GM19455 (cell line): ENCODE measurements around the gene TMPRSS11D.

ENCODE experiments used
- ATAC-seq: cut with Tn5 transposase; IDR thresholded peaks from one replicate; pipeline ENCODE4 v1.9.1; 2021; ENCODE audit not compliant: unreplicated experiment

TMPRSS11D gene

DNA sequence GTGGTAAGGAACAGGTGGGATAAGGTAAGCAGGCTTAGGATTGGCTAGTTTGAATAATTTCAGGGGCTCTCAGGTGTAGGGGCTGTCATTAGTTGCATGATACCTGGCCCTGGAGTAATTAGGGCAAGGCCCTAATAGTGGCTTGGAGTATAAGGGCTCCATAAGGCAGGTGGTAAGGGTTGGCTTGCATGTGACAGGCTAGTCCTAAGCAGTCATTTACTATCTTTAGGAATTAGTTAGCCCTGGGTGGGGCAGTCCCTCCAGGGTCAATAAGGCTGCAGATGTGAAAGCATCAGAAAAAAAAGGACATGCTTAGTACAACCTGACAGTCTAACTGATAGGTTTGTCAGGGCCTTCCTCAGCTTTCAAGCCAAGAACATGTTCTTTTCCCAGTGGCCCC lies 7.8 kb upstream of the TMPRSS11D start:
- no peak for ATAC-seq

DNA sequence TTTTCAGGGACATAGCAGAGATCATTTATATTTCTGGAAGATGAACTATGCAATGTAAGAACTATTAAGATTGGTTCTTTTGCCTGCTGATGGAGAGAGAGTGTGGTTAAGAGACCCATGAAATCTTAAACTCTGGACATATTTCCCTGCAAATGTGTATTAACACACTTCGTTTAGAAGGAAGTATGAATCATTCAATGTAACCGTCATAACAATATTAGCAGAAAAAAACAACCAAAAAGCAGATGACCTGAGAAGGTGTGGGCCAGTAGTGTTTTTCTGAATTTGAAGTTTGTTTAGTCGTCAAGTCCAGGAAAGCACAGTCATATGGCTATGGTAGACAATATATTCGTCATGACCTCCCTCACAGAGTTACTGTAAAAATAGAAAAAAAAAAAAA lies 2.5 kb upstream of the TMPRSS11D start:
- no peak for ATAC-seq

- ATAC-seq = no peak
These were observed 2.0 kb upstream of the TMPRSS11D start for GRCh38 chr4:67885762-67886161.

DNA sequence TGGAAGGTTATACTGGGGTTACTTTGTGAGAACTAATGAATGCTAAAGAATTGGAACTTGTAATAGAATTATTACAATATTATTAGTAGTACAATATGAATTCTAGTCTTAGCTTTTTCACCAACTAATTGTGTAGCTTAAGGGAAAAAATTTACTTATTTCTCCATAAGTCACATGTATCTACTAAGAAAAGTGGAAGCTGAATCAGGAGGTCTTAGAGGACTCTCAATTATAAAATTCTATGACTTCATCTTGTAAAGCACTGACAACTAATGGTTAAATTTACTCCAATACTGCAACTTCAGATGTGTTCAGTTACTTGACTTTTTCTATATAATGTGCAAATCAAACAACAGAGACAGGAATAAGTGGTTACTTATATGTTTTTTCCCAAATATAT lies 899 bp upstream of the TMPRSS11D start:
- no peak for ATAC-seq

- no peak for ATAC-seq
These were observed 344 bp downstream of the TMPRSS11D start for GRCh38 chr4:67883458-67883857.

DNA sequence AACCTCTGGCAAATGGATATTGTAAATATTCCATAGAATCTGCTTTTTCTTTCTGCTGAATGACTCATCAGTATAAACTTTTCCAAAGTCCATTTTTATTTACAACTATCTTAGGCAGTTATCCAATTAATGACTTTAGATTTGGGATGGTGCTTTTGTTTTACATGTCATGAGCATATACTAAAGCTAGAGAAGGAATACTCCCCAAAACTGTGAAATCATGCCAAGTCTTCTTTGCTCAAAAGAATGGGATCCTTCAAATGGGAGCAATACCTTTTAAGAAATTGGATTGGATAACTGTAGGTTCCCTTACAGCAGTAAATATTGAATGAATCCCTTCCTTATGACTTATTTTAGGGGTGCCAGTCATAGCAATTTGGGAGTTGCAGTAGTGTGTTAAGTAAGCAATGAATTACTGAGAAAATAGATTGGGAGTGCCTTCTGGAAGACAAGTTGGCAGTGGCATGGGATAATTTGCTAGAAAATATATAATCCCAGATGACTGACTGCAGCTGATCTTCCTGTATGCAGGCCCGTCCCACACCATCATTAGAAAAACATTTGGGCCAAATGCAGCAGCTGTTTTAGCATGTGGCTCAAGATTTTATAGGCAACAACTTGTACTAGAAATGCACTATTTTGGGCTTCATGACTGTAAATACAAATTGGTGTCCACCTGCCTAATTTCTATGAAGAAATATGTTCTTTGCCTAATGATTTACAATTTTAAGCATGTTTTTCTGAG lies 2.8 kb downstream of the TMPRSS11D start:
- ATAC-seq = no peak

DNA sequence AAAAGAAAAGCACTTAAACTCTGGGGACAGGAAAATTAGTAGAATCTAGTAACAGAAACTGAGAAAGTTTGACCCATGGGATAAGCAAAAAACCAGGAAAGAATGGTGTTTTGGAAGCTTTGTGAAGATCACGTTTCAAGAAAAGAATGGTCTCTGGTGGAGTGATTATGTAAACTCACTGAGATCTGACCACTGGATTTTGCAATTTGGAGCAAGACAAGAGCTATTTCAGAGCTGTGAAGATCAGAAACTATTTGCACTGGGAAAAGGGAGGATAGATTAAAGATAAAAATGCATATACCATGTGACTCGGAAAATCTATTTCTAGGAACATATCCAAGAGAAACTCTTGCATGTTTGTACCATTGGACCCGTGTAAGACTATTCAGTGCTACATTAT lies 4.3 kb downstream of the TMPRSS11D start:
- ATAC-seq = no peak

DNA sequence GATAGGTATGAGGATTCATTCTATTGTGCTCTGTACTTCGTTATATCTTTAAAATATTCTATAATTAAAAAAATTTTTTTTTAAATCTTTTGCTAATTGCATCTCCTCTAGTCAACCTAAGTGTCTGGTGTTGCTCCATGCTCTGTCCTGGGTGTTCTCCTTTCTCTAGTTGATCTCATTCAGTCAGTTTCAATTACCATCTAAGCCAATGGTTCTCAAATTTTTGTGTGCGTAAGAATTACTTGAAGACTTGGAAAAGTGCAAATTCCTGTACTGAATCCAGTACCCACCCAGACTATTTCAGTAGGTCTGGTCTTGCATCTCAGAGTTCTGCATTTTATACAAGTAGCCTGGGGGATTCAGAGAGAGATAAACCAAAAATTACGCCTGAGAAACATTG lies 6.7 kb downstream of the TMPRSS11D start:
- ATAC-seq = no peak

DNA sequence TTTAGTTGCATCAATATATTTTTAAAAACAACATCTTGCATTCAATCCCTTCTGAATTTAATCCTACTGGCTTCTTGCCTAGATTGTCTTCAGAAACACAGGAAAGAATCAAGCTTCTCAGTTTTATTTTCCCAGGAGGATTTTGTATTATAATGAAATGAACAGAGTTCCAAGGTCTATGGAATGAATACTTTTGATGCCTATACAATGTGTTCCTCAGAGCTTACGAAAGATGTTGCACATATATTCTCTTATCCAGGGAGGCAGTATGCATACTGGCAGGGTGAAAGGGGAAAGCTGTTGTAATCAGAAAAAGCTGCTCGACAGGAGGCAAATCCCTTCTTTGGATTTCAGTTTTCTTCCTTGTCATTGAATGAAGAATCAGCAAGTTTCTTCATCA lies 8.8 kb downstream of the TMPRSS11D start:
- no peak for ATAC-seq

GRCh38 chr4:67873116-67873515 lies 10.7 kb downstream of the TMPRSS11D start:
- ATAC-seq = no peak

DNA sequence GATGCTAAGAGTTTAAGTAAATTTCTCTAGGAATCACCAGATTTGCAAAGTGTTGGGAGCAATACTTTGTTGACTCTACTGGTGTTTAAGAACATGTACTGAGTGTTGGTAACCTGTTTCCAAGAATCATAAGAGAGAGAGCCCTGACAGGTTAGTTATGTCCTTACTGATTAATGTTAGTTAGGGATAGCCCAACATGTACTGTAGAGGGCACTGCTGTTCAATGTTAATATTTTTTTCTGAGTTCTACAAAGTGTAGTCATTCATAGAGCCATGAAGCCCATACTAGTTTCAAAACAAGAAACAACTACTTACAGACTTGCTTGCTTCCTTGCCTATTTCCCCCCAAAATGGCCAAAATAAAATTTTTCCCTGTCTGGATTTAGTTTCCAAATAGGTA lies 11.9 kb downstream of the TMPRSS11D start:
- ATAC-seq = peak; percentile 82

DNA sequence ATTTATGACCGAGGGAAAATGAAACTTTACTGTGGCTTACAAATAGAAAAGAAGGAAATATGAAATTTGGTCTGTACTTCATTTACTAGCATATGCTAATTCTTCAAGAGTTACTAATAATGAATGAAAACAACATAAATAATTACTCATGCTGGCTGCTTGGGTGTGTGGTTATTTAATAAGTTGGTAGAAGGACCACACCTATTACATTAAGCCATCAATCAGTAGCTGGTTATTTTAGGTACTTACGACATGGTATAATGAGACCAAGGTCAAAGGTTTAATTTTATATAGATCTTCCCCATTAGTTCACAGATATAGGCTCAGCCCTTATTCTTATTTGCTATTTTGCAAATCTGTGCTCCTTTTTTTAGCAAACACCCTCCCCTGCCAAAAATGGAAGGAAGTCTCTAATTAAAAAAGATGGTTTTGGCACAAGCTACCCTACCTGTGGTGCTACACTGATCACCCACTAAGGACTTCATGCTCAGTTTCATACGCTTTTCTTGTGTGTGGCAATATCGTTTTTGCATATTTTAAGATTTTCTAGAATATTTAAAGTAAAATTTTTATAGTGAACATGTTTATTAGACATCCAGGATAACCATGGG lies 14.1 kb downstream of the TMPRSS11D start:
- ATAC-seq = no peak

- no peak for ATAC-seq
These were observed 22.3 kb downstream of the TMPRSS11D start for GRCh38 chr4:67861513-67861912.

- no peak for ATAC-seq
These were observed 30.5 kb downstream of the TMPRSS11D start for GRCh38 chr4:67853336-67853735.

GRCh38 chr4:67820903-67821302 lies 62.9 kb downstream of the TMPRSS11D start:
- ATAC-seq = no peak

GRCh38 chr4:67810011-67810410 lies 73.8 kb downstream of the TMPRSS11D start:
- no peak for ATAC-seq

DNA sequence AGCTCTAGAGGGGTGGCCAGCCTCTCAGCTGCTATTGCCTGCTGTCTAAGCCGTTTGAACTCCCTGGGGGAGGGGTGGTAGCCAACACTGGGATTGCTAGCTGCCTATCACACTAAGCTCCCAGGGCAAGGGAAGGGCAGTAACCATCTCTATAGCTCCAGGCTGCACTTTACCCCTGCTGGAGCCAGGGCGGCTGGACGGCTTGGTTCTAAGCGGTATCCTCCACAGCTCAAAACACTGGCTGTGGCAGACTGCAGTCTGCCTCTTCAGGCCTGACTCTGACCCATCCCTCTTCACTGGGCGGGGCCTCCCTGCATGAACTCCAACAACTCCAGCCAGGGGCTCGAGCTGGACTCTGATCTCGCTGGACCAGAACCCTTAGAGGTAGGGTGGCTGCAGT lies 74.3 kb downstream of the TMPRSS11D start:
- ATAC-seq = no peak

GRCh38 chr4:67796810-67797209 lies 87.0 kb downstream of the TMPRSS11D start:
- no peak for ATAC-seq

- no peak for ATAC-seq
These were observed 93.1 kb downstream of the TMPRSS11D start for GRCh38 chr4:67790721-67791120.

GRCh38 chr4:67787311-67787710 lies 96.5 kb downstream of the TMPRSS11D start:
- ATAC-seq = no peak

DNA sequence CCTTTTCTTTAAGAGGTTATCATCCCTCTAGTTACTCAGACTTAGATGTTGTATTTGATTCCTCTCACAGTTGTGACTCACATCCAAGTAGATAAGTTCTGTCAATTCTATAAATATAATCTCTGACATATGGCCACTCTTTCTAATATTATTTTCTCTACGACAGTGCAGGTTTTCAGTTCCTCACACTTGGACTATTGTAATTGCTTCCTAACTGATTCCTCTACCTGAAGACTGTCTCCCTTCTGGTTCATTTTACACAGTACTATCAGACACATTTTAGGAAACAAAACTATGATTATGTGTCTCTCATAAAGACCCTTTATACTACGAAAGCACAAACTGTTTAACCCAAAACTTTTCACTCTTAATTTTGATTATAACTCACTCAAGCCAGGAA lies 98.3 kb downstream of the TMPRSS11D start:
- ATAC-seq = no peak

GRCh38 chr4:67779631-67780030 lies 104.2 kb downstream of the TMPRSS11D start:
- ATAC-seq = no peak

DNA sequence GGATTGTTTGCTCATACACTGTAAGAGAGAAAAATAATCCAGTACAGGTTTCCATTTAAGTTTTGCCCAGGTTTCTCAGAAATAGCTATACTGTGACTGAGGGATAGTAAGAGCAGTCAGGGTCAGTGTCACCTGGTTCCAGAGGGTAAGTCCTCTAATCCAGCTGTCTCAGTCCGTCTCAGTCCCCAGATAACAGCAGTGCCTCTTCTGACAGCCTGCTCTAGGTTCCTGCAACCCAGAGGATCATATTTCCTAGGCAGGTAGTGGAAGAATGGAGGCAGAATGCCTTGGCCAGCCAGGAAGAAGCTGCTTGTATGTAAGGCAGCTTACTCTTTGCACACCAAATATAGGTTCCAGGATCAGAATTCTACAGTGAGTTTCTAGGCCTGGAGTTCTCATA lies 107.1 kb downstream of the TMPRSS11D start:
- no peak for ATAC-seq
